GM15510 (cell line): ENCODE data around the gene LEKR1.

Source experiments
- POLR2A ChIP-seq: IDR thresholded peaks from 3 replicates; pipeline ENCODE4 v1.6.1; 2011; ENCODE audit warnings: borderline replicate concordance; ENCODE audit not compliant: insufficient read length; ENCODE audit errors: extremely low read depth

The LEKR1 gene

DNA sequence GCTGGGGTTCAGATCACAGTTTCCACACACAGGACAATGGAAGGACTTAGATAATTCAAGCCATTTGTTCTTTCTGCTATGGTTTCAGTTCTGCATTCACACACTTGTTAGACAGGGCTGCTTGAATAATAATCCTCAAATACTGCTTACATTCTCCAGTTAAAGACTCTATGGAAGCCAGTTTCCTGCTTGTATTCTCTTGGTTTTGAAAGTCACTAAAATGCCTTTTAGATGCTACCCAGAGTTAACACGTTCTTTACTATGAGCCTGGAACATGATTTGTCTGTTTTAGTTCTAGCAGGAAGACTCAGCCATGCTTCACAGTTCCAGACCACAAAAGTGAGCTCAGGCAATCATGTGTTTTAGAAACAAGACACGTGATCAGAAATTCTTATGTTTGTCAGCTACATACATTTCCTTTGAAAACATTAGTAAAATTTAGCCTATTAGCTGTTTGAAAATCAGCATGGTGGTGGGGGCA, 152.4 kb downstream of the LEKR1 start:
- TF ChIP-seq POLR2A = no peak

DNA sequence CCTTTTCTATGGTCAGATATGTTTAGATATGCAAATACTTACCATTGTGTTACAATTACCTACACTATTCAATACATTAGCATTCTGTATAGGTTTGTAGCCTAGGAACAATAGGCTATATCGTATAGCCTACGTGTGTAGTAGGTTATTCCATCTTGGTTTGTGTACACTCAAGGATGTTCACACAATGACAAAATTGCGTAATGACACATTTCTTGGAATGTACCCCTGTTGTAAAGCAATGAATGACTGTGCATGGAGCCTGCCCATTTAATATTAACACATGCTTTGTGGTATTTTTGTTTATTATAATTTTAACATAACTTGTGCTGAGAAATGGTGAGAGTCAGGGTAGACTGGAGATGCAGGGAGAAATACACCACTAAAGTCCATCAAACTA, 154.9 kb downstream of the LEKR1 start:
- TF ChIP-seq POLR2A = no peak

DNA sequence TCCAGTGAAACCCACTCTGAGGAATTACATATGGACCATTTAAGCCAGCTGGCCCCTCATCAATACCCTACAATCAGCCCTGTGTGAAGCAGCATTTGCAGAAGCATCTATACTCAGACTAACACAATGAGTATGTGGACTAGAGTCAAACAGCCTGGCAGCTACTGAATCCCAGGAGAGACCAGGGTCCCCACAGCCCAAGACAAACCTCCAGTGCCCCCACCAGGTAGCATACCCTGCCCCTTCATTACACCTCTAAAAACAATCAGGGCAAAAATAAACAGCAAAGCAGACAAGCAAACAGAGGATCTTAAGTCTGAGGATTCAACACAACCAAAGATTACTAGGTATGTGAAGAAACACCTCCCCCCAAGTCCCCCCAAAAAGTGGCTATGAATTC, 157.4 kb downstream of the LEKR1 start:
- TF ChIP-seq POLR2A = no peak

DNA sequence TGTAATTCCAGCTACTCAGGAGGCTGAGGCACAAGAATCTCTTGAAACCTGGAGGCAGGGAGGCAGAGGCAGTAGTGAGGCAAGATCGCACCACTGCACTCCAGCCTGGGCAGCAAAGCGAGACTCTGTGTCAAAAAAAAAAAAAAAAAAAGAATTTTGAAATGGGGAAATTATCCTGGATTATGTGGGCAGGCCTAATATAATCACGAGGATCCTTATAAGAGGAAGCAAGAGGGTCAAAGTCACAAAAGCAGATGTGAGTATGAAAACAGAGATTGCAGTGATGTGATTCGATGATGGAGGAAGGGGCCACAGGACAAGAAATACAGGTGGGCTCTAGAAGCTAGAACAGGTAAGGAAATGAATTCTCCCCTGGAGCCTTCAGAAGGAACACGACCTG, 159.6 kb downstream of the LEKR1 start:
- no peak for TF ChIP-seq POLR2A

DNA sequence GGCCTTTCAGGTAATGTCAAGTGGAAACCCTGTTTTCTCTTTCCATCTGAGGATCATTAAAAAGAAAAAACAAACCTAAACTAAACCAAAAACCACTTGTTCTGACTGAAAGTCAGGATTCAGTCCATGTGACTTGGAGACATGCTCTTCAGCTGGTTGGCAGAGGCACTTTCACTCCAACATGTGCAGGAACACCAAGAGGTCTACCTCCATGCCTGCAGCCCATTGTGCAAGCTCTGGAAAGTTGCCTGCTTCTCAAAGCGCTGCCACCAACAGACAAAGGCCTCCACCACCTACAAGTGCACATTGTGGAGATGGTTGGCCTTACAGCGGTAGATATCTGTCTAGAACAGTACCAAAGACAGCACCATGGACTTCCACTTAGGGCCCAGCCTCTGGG, 161.8 kb downstream of the LEKR1 start:
- no peak for TF ChIP-seq POLR2A

DNA sequence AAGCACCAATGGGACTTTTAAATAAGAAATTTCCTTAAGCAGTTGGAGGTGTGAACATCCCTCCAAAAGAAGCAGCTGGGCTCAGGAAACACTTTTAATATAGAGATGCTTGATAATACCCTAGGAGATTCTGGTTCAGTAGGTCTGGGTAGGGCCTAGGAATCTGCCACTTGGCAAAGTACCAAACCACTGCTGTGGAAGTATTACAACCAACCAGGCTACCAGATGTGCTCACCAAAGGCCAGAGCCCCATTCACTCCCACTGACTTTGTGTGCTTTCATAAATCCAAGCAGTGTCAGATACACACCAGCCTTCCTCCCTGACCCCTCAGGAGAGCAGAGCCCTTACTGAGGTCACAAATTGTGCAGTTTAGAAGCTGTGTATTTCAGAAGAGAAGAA, 171.2 kb downstream of the LEKR1 start:
- no peak for TF ChIP-seq POLR2A

DNA sequence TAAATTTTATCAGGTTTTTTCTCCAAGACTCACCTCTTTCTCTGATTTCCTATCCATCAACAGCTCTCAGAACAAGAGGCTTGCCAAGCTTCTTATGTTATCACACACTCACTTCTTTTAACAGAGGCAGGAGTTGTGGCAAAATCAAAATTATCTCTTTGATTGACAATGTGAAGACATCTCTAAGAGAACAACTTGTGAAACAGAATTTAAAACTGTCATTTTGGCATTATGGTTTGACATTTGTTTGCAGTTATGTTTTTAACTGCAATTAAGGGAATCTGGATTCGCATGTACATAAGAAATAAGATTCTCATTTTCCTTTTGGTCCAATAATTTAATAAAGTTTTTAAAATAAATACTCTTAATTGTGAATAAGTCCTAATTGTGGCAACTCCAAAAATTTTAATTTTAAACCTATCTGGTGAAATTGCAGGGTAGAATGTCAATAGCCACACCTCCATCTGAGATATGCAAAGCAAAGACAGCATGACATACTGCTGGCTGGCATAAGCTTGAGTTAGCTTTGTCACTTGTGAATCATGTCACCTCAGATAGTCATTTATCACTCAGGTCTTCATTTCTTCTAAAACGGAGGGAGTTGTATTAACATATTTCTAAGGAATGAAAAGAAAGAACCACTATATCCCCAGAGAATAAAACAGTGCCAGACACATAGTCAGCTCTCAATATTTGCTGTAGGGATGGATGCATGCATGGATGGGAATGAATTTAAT, 175.2 kb downstream of the LEKR1 start:
- no peak for TF ChIP-seq POLR2A

DNA sequence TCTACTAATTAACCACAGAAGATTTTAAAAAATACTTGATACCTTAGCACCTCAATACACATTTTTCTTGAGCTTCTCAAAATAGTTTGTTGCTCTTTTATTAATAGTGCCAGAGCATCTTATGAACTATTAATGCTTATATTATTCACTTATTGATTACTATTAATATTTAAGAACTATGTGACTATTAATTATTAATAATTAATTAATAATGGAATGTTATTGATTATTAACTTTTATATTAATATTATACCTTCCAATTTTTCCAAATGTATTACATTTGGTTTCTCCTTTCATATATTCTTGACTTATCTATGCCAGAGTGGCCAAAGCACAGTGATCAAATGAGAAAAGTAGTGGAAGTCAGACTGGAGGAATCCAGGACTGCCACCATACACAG, 195.5 kb downstream of the LEKR1 start:
- no peak for TF ChIP-seq POLR2A

DNA sequence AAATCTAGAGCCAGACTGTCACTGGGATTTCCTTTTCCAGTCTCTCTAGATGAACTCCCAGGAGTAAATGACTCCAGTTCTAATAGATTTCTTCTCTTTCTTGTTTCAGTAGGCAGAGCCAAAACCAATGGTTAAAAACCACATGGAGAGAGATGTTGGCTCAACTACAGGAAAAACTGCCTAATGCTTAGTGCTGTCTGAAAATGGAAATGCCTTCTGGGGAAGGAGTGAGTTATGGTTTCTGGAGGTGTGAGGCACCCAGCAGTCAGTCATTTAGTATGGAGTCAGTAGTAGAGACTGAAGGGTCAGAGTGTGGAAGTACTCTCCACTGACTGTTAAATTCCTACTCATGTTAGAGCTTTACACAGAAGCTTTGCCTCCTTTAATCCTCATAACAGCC, 197.1 kb downstream of the LEKR1 start:
- no peak for TF ChIP-seq POLR2A

DNA sequence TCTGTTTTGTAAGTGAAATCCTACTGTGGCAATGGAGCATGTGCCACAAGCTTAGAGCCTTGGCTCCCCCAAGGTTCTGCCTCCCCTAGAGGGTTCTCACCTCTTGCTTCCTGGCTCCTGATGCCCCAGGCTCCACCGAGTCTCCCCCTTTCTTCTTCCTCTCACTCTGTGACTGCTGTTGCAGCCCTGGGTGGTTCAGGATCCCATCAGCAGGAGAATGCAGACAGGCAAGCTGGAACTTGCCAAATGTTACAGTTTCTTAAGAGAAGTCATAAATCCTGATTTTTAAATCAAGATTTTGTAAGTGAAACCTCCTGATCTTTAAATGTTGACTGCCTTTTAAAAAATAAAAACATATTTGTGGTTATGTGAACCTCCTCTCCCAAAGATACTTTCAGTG, 199.9 kb downstream of the LEKR1 start:
- TF ChIP-seq POLR2A = no peak

DNA sequence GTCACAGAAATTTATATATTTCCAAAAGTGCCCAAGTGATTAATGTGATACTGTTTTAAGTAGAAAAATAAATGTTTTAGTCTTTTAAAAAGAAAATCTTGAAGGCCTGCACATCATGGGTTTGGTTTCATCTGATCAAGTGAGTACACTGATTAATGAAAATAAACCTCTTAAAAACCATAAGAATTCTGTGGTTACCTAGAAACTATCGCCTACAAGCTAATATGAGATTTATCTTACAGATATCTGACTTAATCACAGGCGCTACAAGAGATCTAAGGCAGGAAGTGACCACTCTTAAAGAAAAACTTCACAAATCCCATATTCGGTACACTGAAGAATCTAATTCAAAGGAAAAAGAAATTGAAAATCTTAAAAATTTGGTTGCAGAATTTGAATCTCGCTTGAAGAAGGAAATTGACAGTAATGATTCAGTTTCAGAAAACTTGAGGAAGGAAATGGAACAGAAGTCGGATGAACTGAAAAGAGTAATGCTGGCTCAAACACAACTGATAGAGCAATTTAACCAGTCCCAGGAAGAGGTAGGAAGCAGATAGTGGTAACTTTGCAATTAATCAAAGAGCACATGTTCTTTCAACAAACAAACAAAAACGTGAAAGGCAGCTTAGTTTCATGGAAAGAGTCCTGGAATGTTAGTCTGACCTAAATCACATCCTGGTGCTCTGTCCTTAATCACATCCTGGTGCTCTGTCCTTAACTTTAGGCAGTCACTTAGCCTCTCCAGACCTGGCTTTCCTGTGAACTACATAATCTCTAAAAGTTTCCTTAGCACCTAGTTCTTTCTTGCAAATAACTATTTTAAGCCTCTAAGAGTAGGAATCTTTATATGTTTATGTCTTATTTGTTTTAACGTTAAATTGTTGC, 201.9 kb downstream of the LEKR1 start:
- no peak for TF ChIP-seq POLR2A

DNA sequence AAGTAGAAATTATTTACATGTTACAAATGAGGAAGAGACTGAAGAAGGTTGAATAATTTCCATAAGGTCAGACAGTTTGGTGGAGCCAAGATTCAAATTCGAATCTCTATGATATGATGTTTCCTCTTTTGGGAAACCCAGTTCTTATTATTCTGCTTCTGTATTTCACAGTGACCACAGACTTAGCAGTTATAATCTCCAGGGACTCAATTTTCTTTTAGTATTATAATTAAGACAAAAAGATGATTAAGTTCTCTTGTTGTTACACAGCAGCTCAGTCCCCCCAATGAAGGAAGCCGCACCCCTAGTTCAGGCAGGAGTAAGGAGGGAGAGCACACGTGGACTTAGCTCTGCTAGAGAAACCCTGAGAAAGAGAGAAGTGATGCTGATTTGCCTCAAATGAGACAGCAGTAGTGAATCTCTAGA, 203.2 kb downstream of the LEKR1 start:
- no peak for TF ChIP-seq POLR2A

DNA sequence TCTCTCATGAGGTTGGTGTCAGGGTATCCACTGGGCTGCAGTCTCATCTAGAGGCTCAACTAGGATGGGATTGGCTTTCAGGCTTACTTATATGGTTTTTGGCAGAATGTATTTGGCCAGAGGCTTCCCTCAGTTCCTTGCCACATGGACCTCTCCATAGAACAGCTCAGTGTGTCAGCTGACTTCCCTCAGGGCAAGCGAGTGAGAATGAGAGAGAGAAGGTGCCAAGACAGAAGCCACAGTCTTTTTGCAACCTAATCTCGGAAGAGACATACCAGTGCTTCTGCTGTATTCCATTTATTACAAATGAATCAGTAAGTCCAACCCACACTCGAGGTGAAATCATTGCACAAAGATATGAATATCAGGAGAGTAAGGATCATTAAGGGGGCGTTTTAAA, 204.6 kb downstream of the LEKR1 start:
- TF ChIP-seq POLR2A = no peak

DNA sequence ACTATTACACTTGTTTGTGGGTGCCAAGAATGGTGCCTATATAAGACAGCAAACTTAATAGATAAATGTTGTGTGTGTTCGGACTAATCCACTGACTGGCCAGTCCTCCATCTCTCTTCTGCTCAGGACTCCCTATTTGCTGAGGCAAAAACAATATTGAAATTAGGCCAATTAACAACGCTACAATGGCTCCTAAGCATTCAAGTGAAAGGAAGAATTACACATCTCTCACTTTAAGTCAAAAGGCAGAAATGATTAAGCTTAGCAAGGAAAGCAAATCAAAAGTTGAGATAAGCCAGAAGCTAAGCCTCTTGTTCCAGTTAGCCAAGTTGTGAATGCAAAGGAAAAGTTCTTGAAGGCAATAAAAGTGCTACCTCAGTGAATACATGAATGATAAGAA, 206.8 kb downstream of the LEKR1 start:
- no peak for TF ChIP-seq POLR2A

DNA sequence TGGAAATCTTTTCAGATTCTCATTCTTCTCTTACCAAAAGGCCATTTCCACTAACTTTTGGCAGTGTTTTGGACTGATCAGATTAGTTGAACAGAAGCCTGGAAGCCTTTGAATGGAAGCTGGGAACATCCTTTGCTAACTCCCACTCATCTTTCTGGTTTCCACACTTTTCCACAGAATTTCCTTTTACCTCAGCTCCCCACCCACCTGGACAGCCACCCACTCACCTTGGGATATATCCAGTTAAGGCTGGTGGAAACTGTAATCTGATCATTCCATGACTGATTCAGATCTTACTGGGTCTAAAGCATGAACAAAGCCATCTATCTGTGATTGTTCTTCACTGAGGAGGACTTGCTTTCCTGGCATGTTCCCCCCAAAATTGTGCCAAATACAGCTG, 214.3 kb downstream of the LEKR1 start:
- no peak for TF ChIP-seq POLR2A

DNA sequence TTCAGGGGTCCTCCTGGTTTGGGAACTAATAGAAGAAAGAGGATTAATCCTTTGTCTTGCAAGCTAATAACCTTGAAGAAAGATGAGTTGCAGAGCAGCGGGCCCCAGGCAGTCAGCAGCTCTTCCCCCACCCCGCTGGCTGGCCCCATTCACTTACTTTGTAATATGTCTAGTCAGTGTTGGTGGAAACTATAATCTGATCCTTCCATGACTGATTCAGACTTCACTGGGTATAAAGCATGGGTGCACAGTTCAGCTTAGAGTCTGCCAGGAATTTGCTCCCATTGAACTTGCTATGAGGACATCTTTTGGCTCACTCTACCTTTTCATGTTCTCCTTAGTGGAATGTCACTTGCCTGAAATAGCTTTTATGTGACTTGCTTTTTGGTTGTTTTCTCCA, 216.1 kb downstream of the LEKR1 start:
- TF ChIP-seq POLR2A = no peak
